ENCODE measurements around the gene IHH. TPM values are rescaled to one million over a fixed set of nuclear protein-coding genes. Genes with fewer than 3 reads are reported as not detected.

Gene IHH
- under 1 TPM; 0.28 to 0.29 TPM for total RNA-seq

DNA sequence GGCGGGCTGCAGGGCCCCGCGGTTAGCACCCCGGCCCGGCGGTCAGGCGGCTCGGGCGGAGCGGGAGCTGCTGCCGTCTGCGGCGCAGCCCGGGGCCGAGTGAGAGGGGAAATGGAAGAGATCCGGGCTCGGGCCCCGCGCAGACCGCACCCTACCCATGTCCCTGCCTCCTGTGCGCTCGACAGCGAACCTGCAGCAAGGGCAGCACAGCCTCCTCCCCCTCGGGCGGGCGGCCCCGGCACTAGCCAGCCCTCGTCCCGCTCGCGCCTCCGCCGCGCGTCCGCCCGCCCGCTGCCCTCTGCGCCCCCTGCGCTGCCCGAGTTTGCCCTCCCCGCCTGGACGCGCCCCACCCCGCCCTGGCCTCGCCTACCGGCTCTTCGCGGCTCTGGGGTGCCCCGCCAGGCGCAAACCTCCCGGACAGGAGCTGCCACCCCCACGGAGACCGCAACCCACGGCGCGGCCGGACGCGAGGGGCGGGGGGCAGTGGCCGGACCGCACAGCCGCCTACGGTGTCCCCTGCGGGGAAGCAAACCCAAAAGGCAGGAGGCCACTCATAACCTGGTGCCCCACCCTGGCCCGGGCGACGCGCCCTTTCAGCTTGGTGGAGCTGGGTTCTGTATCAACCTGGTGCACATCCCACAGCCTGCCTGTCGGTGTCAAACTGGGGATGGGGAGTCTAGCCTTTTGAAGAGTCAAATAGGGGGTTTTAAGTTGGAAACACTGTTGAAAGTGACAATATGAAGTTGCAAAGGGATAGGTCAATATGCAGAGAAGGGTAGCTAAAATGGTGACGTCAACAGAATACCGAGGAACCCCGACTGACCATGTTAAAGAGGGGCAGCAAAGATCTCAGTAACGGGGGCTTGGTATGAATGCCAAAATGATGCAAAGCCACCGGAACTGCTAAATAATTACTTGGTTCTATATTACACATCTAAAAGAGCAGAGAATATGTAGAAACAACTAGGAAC lies at the start of gene IHH:
IHH (minus strand) TSS at position 101 of the 971 bp plus-strand sequence. CDS start 454 bp downstream, outside the sequence.
- Mint-ChIP-seq H3K4me1 (peaks cover 3% of the 10 kb centered on the region), H3K36me3 (ENCODE audit: low read depth) (no peaks in the 10 kb centered on the region), H3K27ac (no peak within 1 kb of the TSS), H3K4me3 (peak within 1 kb of the TSS; percentile 31), H3K9me3 (no peaks in the 10 kb centered on the region), H3K27me3 (peaks cover 48% of the 10 kb centered on the region)
- ATAC-seq (replicated peaks), result no peak

DNA sequence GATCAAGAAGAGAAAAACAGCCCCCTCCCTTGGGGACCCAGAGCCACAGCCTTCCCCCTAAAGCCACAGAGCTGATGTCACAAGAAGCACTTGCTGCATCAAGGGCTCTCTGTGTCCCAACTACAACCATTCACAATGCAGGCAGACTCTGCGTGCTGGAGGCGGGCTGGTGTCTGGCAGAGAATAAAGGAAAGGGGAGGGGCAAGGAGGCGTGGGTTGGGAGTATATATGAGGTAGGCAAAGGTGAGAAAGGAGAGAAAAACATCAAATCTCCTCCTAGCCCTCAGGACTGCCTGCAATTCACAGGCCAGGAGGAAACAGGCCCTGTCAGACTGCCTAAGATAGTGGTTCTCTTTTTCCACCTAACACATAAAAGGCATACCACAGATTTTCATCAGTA lies 48.8 kb upstream of the IHH start:
- no peaks in the 10 kb centered on the region for H3K27me3 Mint-ChIP-seq
- peaks cover 13% of the 10 kb centered on the region for H3K4me1 Mint-ChIP-seq
- no peaks in the 10 kb centered on the region for H3K9me3 Mint-ChIP-seq
- peaks cover 24% of the 10 kb centered on the region for H3K36me3 Mint-ChIP-seq (ENCODE audit: low read depth)
- peak; percentile 23 for ATAC-seq (replicated peaks)
- no peak overlapping the region for H3K4me3 Mint-ChIP-seq
- no peak overlapping the region for H3K27ac Mint-ChIP-seq

- Mint-ChIP-seq H3K27me3 (no peaks in the 10 kb centered on the region), H3K9me3 (no peaks in the 10 kb centered on the region), H3K4me3 (no peak overlapping the region), H3K36me3 (ENCODE audit: low read depth) (peaks cover 16% of the 10 kb centered on the region), H3K27ac (peak overlapping the region; percentile 28), H3K4me1 (peaks cover 16% of the 10 kb centered on the region)
- no peak for ATAC-seq (replicated peaks)
These were observed 47.0 kb upstream of the IHH start for GRCh38 chr2:219107758-219108157.

DNA sequence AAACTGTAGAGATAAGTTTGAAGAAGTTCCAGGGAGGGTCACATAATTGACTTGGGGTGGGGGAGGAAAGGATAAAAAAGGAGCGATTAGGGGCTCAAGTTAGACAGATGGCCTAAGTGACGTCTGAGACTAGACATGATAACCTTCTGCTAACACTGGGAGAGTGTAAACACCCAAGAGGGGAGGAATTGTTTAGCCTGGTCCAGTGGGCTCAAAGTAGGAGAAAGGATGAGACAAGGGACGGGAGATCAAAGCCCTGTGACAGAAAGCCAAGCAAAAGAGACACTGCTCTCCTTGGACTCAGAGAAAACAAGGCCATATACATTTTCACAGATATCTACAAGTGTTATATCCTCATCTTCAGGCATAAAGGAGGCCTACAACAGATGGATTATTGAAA lies 45.5 kb upstream of the IHH start:
- peaks cover 12% of the 10 kb centered on the region for H3K4me1 Mint-ChIP-seq
- H3K4me3 Mint-ChIP-seq, result no peak overlapping the region
- peaks cover 23% of the 10 kb centered on the region for H3K36me3 Mint-ChIP-seq (ENCODE audit: low read depth)
- no peaks in the 10 kb centered on the region for H3K27me3 Mint-ChIP-seq
- H3K27ac Mint-ChIP-seq, result no peak overlapping the region
- ATAC-seq (replicated peaks), result no peak
- no peaks in the 10 kb centered on the region for H3K9me3 Mint-ChIP-seq

DNA sequence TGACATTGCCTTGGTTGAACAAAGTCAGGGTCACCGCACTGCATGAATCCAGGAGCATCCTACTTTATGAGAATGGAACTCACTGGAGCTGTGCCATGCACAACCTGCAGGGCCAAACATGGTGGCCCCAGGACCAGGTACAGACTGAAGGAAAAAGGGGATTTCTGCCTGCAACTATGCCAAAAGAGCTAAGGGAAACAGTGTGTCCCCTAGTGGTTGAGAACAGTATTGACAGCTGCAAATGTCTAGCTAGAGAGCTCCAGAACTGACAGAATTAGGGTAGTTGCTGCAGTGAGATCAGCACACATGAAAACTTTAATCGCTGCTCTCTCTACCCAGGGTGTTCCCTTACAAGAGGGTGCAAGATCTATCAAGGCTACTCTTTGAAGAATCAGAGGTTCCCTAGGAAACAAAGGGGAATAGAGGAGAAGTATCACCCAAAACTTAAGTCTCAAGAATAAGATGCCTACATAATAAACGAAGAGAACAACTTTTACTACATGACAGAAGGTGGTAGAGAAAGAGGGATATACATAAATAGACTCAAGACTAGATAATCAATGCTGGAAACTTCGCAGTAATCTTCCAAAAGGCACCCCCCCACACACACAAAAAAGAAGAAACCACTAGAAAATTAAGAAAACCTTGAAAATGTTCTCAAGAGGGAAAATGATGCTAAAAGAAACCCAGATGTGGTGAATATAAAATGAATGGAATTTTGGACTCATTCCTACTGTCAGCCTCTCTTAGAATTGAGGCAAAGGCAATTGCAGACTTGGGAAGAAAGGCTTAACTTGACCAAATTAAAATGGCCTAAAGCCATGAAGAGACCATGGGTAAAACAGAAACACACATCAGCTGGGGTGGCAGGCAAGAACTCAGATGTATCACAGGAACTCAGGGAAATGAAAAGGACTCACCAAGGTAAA lies 43.6 kb upstream of the IHH start:
- peak; percentile 61 for ATAC-seq (replicated peaks)
- Mint-ChIP-seq H3K36me3 (ENCODE audit: low read depth) (peaks cover 12% of the 10 kb centered on the region), H3K4me1 (peaks cover 12% of the 10 kb centered on the region), H3K27ac (peak overlapping the region; percentile 41), H3K27me3 (no peaks in the 10 kb centered on the region), H3K9me3 (no peaks in the 10 kb centered on the region), H3K4me3 (peak overlapping the region; percentile 33)

DNA sequence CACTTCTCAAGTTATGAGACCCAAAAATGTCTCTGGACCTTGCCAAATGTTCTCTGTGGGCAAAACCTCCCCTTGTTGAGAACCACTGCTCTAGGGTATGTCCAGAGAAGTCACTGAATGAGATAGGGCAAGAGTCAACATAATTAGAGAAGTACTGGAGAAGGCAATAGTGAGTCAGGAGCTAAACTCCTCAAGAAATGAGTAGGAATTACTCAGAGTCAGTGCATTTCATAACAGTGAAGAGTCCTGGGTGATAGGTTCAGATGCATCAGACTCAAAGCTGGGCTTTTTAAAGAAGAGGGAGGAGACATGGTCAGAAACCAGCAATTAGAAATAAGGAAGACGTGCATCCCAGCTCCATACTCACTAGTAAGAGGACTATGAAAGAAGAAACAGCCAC lies 38.6 kb upstream of the IHH start:
- H3K27me3 Mint-ChIP-seq, result no peaks in the 10 kb centered on the region
- ATAC-seq (replicated peaks), result peak; percentile 86
- H3K4me1 Mint-ChIP-seq, result peaks cover 4% of the 10 kb centered on the region
- no peak overlapping the region for H3K4me3 Mint-ChIP-seq
- no peaks in the 10 kb centered on the region for H3K9me3 Mint-ChIP-seq
- peaks cover 14% of the 10 kb centered on the region for H3K36me3 Mint-ChIP-seq (ENCODE audit: low read depth)
- no peak overlapping the region for H3K27ac Mint-ChIP-seq

GRCh38 chr2:219095406-219095935 lies 34.8 kb upstream of the IHH start:
- Mint-ChIP-seq H3K9me3 (no peaks in the 10 kb centered on the region), H3K4me1 (no peaks in the 10 kb centered on the region), H3K27ac (no peak overlapping the region), H3K36me3 (ENCODE audit: low read depth) (peaks cover 18% of the 10 kb centered on the region), H3K4me3 (no peak overlapping the region), H3K27me3 (no peaks in the 10 kb centered on the region)
- no peak for ATAC-seq (replicated peaks)

GRCh38 chr2:219094171-219094570 lies 33.5 kb upstream of the IHH start:
- Mint-ChIP-seq H3K36me3 (ENCODE audit: low read depth) (peaks cover 28% of the 10 kb centered on the region), H3K27me3 (no peaks in the 10 kb centered on the region), H3K9me3 (no peaks in the 10 kb centered on the region), H3K4me1 (no peaks in the 10 kb centered on the region), H3K27ac (no peak overlapping the region), H3K4me3 (no peak overlapping the region)
- no peak for ATAC-seq (replicated peaks)

- H3K27ac Mint-ChIP-seq, result no peak overlapping the region
- peaks cover 29% of the 10 kb centered on the region for H3K36me3 Mint-ChIP-seq (ENCODE audit: low read depth)
- peaks cover 5% of the 10 kb centered on the region for H3K4me1 Mint-ChIP-seq
- H3K27me3 Mint-ChIP-seq, result no peaks in the 10 kb centered on the region
- no peak for ATAC-seq (replicated peaks)
- H3K9me3 Mint-ChIP-seq, result no peaks in the 10 kb centered on the region
- no peak overlapping the region for H3K4me3 Mint-ChIP-seq
These were observed 29.9 kb upstream of the IHH start for GRCh38 chr2:219090436-219091299.

DNA sequence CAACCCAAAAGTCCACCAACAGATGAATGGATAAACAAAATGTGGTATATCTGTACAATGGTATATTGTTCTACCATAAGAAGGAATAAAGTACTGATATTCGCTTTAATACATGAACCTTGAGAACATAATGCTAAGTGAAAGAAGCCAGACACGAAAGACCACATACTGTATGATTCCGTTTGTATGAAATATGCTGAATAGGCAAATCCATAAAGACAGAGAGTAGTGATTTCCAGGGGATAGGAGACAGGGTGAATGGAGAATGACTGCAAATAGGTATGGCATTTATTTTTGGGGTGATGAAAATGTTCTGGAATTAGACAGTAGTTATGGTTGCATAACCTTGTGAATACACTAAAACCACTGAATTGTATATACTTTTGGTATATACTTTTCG lies 28.6 kb upstream of the IHH start:
- H3K27ac Mint-ChIP-seq, result no peak overlapping the region
- no peak for ATAC-seq (replicated peaks)
- H3K4me1 Mint-ChIP-seq, result peaks cover 5% of the 10 kb centered on the region
- no peaks in the 10 kb centered on the region for H3K9me3 Mint-ChIP-seq
- H3K36me3 Mint-ChIP-seq (ENCODE audit: low read depth), result peaks cover 22% of the 10 kb centered on the region
- no peak overlapping the region for H3K4me3 Mint-ChIP-seq
- H3K27me3 Mint-ChIP-seq, result no peaks in the 10 kb centered on the region

- peak; percentile 19 for ATAC-seq (replicated peaks)
- Mint-ChIP-seq H3K27ac (no peak overlapping the region), H3K36me3 (ENCODE audit: low read depth) (peaks cover 12% of the 10 kb centered on the region)
These were observed 27.1 kb upstream of the IHH start for GRCh38 chr2:219087848-219088247.

DNA sequence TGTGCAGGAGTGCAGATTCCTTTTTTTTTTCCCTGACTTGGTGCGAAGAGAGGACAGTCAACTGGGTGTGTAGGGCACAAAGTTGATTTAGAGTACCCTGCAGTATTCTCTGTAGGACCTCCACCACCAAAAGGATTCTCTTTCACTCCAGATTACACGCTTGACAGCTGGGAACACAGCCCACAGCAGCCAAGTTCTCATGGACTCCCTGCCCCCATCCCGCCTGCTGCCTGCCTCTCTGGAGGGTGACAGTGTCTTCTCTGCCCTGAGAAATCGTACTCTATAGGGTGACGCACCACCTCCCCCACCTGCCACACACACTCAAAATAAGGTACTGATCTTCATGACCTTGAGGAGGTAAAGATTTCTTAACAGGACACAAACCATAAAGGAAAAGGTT lies 26.6 kb upstream of the IHH start:
- no peak for ATAC-seq (replicated peaks)
- Mint-ChIP-seq H3K4me3 (no peak overlapping the region), H3K4me1 (peaks cover 5% of the 10 kb centered on the region), H3K9me3 (no peaks in the 10 kb centered on the region), H3K27ac (peak overlapping the region; percentile 53), H3K36me3 (ENCODE audit: low read depth) (peaks cover 11% of the 10 kb centered on the region), H3K27me3 (no peaks in the 10 kb centered on the region)

More at GRCh38 chr2:219087848-219088247, 27.1 kb upstream of the IHH start:
- Mint-ChIP-seq H3K4me1 (peaks cover 5% of the 10 kb centered on the region), H3K9me3 (no peaks in the 10 kb centered on the region), H3K27me3 (no peaks in the 10 kb centered on the region), H3K4me3 (no peak overlapping the region)

DNA sequence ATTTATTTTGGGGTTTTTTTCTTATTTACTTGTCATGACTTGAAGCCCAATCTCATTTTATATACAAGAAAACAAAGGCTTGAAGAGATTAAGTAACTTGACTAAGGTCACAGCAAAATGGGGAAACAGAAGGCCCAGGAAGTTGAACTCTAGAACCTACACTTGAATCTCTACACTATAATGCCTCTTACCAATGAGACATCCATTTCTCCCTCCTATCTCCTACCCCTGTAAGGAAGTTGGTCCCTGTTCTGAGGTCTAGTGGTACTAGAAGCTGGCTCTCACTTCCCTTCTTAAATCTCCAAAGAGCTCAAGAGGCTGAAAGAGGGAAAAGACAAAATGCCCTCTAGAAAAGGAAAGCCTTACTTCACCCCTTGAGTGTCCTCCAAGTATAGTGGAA lies 25.5 kb upstream of the IHH start:
- Mint-ChIP-seq H3K4me1 (peaks cover 5% of the 10 kb centered on the region), H3K4me3 (no peak overlapping the region), H3K36me3 (ENCODE audit: low read depth) (peaks cover 11% of the 10 kb centered on the region), H3K27ac (peak overlapping the region; percentile 53), H3K9me3 (no peaks in the 10 kb centered on the region), H3K27me3 (no peaks in the 10 kb centered on the region)
- no peak for ATAC-seq (replicated peaks)
